UCSD-AML1 (cell line): ENCODE measurements around the gene ZSCAN5B.
"Not testable (repeated sequence)": the region's sequence is repeated elsewhere in the genome, so short reads cannot be mapped to it uniquely, and the experiment has no call there.

ENCODE experiments used
- DNase-seq: peaks from one replicate; lab custom pipeline; 2025; ENCODE audit not compliant: unreplicated experiment; lab: John Stamatoyannopoulos, UW

ZSCAN5B gene

DNA sequence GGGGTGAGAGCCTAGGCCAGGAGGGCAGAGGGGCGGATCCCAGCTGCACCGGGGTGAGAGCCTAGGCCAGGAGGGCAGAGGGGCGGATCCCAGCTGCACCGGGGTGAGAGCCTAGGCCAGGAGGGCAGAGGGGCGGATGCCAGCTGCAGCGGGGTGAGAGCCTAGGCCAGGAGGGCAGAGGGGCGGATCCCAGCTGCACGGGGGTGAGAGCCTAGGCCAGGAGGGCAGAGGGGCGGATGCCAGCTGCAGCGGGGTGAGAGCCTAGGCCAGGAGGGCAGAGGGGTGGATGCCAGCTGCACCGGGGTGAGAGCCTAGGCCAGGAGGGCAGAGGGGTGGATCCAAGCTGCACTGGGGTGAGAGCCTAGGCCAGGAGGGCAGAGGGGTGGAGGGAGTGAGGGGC, 21.3 kb downstream of the ZSCAN5B start:
- DNase-seq = not testable (repeated sequence)

DNA sequence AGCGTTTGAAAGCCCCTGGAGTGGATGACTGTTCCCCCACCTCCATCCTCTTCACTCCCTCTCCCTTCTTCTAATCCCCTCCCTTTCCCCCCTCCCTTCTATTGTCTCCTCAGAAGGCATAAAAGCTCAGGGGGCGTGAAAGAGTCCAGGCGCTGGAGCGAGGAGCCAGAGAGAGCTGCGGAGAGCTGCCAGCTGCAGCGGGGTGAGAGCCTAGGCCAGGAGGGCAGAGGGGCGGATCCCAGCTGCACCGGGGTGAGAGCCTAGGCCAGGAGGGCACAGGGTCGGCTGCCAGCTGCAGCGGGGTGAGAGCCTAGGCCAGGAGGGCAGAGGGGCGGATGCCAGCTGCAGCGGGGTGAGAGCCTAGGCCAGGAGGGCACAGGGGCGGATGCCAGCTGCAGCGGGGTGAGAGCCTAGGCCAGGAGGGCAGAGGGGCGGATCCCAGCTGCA, 21.7 kb downstream of the ZSCAN5B start, which contains the start of gene GALP:
GALP (plus strand) TSS at position 148 of the 447 bp plus-strand sequence. CDS start 1,101 bp downstream, outside the sequence.
- DNase-seq = not testable (repeated sequence)

DNA sequence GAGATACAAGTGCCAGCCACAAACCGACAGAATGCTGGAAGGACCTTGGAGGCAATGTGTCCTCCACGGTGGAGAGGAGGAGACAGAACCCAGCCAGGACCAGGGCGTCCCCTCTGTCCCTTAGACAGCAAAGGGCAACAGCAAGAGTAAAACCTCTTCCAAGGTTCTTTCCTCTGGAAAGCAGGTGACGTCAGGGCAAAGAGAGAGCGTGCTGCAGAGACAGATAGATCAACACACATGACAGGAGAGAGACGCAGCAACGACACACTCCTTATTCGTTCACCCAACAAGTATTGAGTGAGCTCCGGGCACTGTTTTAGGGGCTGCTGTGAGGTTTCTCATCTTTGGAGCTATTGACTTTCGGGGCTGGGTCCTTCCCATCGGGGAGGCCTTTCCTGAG, 23.0 kb downstream of the ZSCAN5B start:
- no peak for DNase-seq

- DNase-seq = no peak
These were observed 23.5 kb downstream of the ZSCAN5B start for GRCh38 chr19:56174086-56174485.

- DNase-seq = no peak
These were observed 27.3 kb downstream of the ZSCAN5B start for GRCh38 chr19:56170261-56170660.

DNA sequence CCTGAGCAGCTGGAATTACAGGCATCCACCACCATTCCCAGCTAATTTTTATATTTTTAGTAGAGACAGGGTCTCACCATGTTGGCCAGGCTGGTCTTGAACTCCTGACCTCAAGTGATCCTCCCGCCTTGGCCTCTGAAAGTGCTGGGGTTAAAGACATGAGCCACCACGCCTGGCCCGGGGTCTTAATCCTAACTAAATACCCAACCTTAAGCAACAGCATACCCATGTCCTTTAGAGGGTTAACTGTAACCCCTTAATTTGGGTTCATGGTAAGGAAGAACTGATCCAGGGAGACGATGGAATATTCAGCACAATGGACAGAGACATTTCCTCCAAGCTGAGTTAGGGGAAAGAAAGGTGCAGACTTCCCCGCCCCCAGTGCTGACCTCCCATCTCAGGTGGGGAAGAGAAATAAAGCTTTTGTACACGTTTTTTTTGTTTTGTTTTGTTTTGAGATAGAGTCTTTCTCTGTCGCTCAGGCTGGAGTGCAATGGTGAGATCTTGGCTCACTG, 30.5 kb downstream of the ZSCAN5B start:
- DNase-seq = no peak

- no peak for DNase-seq
These were observed 34.5 kb downstream of the ZSCAN5B start for GRCh38 chr19:56163097-56163496.

DNA sequence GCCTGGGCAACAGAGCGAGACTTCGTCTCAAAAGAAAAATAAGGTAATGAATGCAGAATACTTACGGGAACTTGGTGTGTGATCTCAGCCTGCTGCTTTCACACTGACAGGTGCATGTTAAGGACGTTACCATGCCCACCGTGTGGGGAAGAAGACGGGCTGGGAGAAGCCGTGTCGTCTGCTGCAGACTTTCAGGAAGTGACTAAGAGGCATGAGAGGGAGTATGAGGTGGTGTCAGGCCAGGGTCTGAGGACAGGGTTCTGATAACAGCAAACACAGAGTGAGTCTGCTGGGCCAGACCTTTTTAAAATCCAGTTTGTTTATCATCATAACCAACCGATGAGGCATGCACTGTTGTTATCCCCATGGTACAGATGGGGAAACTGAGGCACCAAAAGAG, 35.3 kb downstream of the ZSCAN5B start:
- peak; percentile 38 for DNase-seq

GRCh38 chr19:56161534-56161933, 36.0 kb downstream of the ZSCAN5B start:
- no peak for DNase-seq

GRCh38 chr19:56159622-56160271, 37.8 kb downstream of the ZSCAN5B start:
- no peak for DNase-seq

- no peak for DNase-seq
These were observed 38.5 kb downstream of the ZSCAN5B start for GRCh38 chr19:56159009-56159559.

DNA sequence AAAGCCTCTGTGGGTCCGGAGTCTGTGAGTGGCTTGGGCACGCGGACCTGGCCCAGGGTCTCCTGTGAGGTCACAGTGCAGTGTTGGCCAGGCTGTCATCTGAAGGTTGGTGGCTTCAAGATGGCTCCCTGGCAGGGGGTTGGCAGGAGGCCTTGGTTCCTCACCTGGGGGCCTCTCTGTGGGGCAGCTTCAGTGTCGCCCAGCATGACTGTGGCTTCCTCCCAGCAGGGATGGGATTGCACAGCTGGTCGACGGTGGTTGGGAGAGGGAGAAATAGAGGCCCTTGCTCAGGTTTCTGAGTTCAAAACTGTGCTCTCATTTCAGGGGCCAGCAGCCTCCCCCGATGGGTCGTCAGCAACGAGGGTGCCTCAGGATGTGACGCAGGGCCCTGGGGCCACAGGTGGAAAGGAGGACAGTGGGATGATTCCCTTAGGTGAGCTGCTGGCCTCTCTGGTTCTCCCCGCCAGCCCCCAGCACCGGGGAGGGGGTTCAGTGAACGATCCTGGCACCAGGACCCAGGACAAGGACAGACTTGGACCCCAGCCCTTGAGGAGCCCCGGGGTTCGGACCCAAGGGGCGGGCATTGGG, 39.3 kb downstream of the ZSCAN5B start:
- no peak for DNase-seq

- DNase-seq = no peak
These were observed 40.8 kb downstream of the ZSCAN5B start for GRCh38 chr19:56156768-56157167.

- DNase-seq = peak; percentile 18
These were observed 42.4 kb downstream of the ZSCAN5B start for GRCh38 chr19:56155124-56155687.

DNA sequence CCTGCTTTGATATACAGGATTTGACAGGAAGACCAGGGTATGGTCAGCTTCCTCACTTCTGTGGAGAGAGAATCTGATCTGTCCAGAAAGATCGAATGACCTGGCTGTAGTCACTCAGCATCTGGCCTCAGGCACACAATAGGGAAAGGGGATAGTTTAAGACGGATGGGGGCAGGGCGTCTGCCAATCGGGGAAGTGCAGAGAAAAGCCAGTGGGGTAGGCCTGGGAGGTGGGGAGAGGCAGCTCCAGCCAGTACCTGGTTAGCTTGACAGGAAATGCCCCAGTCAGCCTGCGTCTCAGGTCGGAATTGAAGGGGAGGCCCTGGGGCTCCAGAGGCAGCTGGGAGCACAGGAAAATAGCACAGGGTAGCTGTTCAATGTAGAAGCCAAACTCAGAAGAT, 44.1 kb downstream of the ZSCAN5B start:
- no peak for DNase-seq

DNA sequence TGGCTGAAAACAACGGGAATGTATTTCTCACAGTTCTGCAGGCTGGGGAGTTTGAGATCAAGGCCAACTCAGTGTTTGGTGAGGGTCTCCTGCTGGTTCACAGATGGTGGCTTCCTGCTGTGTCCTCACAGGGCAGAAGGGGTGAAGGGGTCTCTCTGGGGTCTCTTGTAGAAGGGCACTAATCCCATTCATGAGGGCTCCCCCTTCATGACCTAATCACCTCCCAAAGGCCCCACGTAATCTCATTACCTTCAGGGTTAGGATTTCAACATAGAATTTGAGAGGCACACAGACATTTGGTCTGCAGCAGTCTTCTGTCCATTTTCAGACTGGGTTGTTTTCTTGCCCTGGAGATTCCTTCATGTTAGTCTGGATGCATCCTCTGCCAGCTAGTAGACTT, 44.9 kb downstream of the ZSCAN5B start:
- DNase-seq = no peak

GRCh38 chr19:56150358-56150757, 47.2 kb downstream of the ZSCAN5B start:
- DNase-seq = no peak

DNA sequence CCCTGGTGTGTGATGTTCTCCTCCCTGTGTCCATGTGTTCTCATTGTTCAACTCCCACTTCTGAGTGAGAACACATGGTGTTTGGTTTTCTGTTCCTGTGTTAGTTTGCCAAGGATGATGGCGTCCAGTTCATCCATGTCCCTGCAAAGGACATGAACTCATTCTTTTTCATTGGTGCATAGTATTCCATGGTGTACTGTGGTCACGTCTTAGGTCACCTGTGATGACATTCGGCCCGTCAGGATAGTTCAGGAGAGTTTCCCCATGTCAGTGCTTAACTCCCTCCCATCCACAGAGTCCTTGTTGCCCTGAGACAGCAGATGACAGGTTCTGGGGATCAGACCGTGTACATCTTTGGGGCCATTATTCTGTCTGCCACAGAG, 47.9 kb downstream of the ZSCAN5B start:
- no peak for DNase-seq

DNA sequence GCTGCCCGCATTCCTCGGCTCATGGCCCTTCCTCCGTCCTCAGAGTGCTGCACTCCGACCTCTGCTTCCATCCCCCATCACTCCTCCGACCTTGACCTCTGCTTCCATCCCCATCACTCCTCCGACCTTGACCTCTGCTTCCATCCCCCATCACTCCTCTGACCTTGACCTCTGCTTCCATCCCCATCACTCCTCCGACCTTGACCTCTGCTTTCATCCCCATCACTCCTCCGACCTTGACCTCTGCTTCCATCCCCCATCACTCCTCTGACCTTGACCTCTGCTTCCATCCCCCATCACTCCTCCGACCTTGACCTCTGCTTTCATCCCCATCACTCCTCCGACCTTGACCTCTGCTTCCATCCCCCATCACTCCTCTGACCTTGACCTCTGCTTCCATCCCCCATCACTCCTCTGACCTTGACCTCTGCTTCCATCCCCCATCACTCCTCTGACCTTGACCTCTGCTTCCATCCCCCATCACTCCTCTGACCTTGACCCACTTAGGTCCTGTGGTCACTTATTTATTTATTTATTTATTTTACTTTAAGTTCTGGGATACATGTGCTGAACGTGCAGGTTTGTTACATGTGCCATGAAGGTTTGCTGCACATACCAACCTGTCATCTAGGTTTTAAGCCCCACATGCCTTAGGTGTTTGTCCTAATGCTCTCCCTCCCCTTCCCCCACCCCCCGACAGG, 48.5 kb downstream of the ZSCAN5B start:
- DNase-seq = not testable (repeated sequence)

DNA sequence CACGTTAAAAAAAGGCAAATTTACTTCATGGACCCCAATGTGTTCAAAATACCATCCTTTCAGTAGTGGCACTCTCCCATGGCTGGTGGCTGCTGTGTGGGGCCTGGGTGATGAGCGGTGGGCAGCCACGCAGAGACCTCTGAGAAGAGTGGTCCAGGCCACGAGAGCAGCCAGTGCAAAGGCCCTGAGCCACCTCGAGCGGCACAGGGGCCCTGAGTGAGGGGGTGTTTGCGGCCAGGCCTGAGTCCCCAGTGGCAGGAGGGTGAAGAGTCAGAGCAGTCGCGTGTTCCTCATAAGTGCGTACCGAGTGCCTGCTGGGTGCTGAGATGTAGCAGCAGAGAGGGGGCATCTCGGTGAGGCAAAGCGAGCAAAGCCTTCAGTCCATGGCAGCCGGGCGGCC, 49.5 kb downstream of the ZSCAN5B start:
- DNase-seq = no peak

DNA sequence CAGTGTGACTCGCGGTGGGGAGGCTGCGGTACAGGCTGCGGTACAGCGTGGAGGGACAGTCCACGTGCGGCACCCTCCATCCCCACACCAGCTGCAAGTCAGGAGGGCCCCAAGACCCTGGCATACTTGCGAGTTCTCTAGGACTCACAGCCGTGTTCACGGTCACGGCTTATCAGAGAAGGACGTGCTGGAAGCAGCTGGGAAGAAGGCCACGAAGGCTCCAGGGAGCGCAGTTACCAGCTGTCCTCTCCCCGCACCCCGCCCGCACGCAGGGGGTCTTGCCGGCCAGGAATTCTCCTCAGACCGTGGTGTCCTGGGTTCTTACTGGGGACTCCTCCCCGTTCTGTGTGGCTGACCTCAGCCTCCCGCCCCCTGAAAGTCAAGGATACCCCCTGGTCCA, 50.3 kb downstream of the ZSCAN5B start:
- no peak for DNase-seq
